ENCODE results near the gene SLC24A1.

- no peak for TF ChIP-seq EZH2 (IDR thresholded peaks at IDR 0.05; ENCODE audit: insufficient read depth, low read length)
- TF ChIP-seq CTCF (IDR thresholded peaks at IDR 0.05; ENCODE audit: insufficient read depth, low read depth, low read length), result no peak
These were observed 18.2 kb upstream of the SLC24A1 start for GRCh38 chr15:65603559-65603958.

Data from astrocyte (in vitro differentiated cells and primary cell).